Naive thymus-derived CD4-positive, alpha-beta T cell (primary cell): ENCODE results near the gene PACRG. TPM values are rescaled to one million over a fixed set of nuclear protein-coding genes. Genes with fewer than 3 reads are reported as not detected.

Source experiments
- ATAC-seq: fragments of 150-1000 bp; cut with Tn5 transposase; 2 replicates; pipeline ENCODE4 v1.10.0; 2021; ENCODE audit warnings: mild to moderate bottlenecking, moderate library complexity
- CTCF ChIA-PET: fragments of 350-600 bp; sonication (Branson Sonifier 250); formaldehyde crosslinking; loops from one replicate; lab custom pipeline; 2021; ENCODE audit warnings: antibody characterized with exemption; lab: Charles Lee
- POLR2A ChIA-PET: fragments of 350-600 bp; sonication (Branson Sonifier 250); formaldehyde crosslinking; loops from one replicate; lab custom pipeline; 2021; ENCODE audit warnings: antibody characterized with exemption, inconsistent platforms; lab: Charles Lee
- DNase-seq, 9 donors: peaks; one replicate each; pipeline versions ENCODE4 v3.0.0 to v3.0.0-alpha.2; 2020 to 2022; ENCODE audit warnings: mixed read lengths in 1 of 9
- H3K27ac ChIP-seq: one replicate; pipeline ENCODE4 v1.7.0; 2013; ENCODE audit warnings: mild to moderate bottlenecking, low read depth, low read length, moderate library complexity
- H3K27me3 ChIP-seq, 2 donors: one replicate each; pipeline ENCODE4 v1.7.0; 2013; ENCODE audit warnings: low read length in 2 of 2, mild to moderate bottlenecking in 2 of 2, moderate library complexity in 2 of 2; ENCODE audit not compliant: control insufficient read depth in 2 of 2, insufficient read depth in 2 of 2
- H3K36me3 ChIP-seq, 3 experiments: 1 replicate in 2 of 3; 2 replicates in 1 of 3; pipeline ENCODE4 v1.7.0; 2013; ENCODE audit warnings: low read length in 3 of 3, mild to moderate bottlenecking in 3 of 3, moderate library complexity in 1 of 3; ENCODE audit not compliant: insufficient read depth in 3 of 3, control insufficient read depth in 2 of 3
- H3K4me1 ChIP-seq, 2 donors: one replicate each; pipeline ENCODE4 v1.7.0; 2013; ENCODE audit warnings: low read length in 2 of 2, mild to moderate bottlenecking in 2 of 2, moderate library complexity in 1 of 2; ENCODE audit not compliant: control insufficient read depth in 2 of 2, insufficient read depth in 2 of 2
- H3K4me3 ChIP-seq: 2 replicates; pipeline ENCODE4 v1.7.0; 2013; ENCODE audit warnings: mild to moderate bottlenecking, low read length
- H3K9me3 ChIP-seq, 3 experiments: 1 replicate in 2 of 3; 2 replicates in 1 of 3; pipeline ENCODE4 v1.7.0; 2013; ENCODE audit warnings: low read length in 3 of 3; ENCODE audit not compliant: control insufficient read depth in 2 of 3
- H3K27ac Mint-ChIP-seq, 9 donors: one replicate each; pipeline ENCODE4 v1.8.0; 2020 to 2022; ENCODE audit warnings: mixed read lengths in 9 of 9, mild to moderate bottlenecking in 8 of 9, moderate library complexity in 5 of 9, inconsistent platforms in 2 of 9
- H3K27me3 Mint-ChIP-seq, 5 donors: one replicate each; pipeline ENCODE4 v1.8.0; 2021 to 2022; ENCODE audit warnings: mixed read lengths in 5 of 5, mild to moderate bottlenecking in 1 of 5
- H3K36me3 Mint-ChIP-seq, 5 donors: one replicate each; pipeline ENCODE4 v1.8.0; 2020 to 2022; ENCODE audit warnings: mixed read lengths in 5 of 5, mild to moderate bottlenecking in 3 of 5, inconsistent platforms in 1 of 5
- H3K4me1 Mint-ChIP-seq, 7 donors: one replicate each; pipeline ENCODE4 v1.8.0; 2020 to 2022; ENCODE audit warnings: mixed read lengths in 7 of 7, mild to moderate bottlenecking in 3 of 7, inconsistent platforms in 1 of 7
- H3K4me3 Mint-ChIP-seq, 10 donors: one replicate each; pipeline ENCODE4 v1.8.0; 2020 to 2022; ENCODE audit warnings: mild to moderate bottlenecking in 10 of 10, mixed read lengths in 10 of 10, moderate library complexity in 6 of 10, inconsistent platforms in 2 of 10
- H3K9me3 Mint-ChIP-seq, 11 donors: one replicate each; pipeline ENCODE4 v1.8.0; 2020 to 2022; ENCODE audit warnings: mixed read lengths in 11 of 11, mild to moderate bottlenecking in 4 of 11, inconsistent platforms in 1 of 11, moderate library complexity in 1 of 11
- intact Hi-C, 2 donors: fragments of 100-400 bp; cut with micrococcal nuclease; formaldehyde crosslinking; loops; one replicate each; pipeline ENCODE4 v1.15.1; 2023
- polyA plus RNA-seq, 2 donors: library from polyadenylated mRNA; unstranded; fragments of 300-500 nt; fragmentation: Illumina TruSeq; gene quantifications; one replicate each; pipeline ENCODE4 v1.2.3, GENCODE V29; 2021
- total RNA-seq, 6 experiments: library from RNA in 5 of 6; stranded (reverse) in 5 of 6; gene quantifications; 1 replicate in 5 of 6; 2 replicates in 1 of 6; pipeline ENCODE4 v1.2.3 and lab custom pipeline; 2021 to 2026

The PACRG gene
- total and polyA plus RNA-seq, 7 experiments from 2014 or later, result 0.89 to 2.2 (median 1.5) TPM; not detected in 1

GRCh38 chr6:162683135-162683534 lies 44.6 kb upstream of the PACRG start:
- ChIA-PET CTCF (no interaction called here), POLR2A (no interaction called here)
- H3K27ac Mint-ChIP-seq, result no peak overlapping the region
- ATAC-seq (no peak), DNase-seq (no peak)
- Histone ChIP-seq H3K9me3 (no peaks in the 10 kb centered on the region), H3K4me3 (no peak overlapping the region), H3K36me3 (no peaks in the 10 kb centered on the region), H3K27me3 (no peaks in the 10 kb centered on the region), H3K27ac (no peak overlapping the region), H3K4me1 (no peaks in the 10 kb centered on the region)
- H3K36me3 Mint-ChIP-seq, result peaks cover 0 to 8% (median 4%) of the 10 kb centered on the region in 5 donors
- intact Hi-C loops, result no loop called here
- no peaks in the 10 kb centered on the region for H3K27me3 Mint-ChIP-seq
- H3K4me3 Mint-ChIP-seq, result no peak overlapping the region
- peaks cover 0 to 4% (median 2%) of the 10 kb centered on the region in 11 donors for H3K9me3 Mint-ChIP-seq
- no peaks in the 10 kb centered on the region for H3K4me1 Mint-ChIP-seq

DNA sequence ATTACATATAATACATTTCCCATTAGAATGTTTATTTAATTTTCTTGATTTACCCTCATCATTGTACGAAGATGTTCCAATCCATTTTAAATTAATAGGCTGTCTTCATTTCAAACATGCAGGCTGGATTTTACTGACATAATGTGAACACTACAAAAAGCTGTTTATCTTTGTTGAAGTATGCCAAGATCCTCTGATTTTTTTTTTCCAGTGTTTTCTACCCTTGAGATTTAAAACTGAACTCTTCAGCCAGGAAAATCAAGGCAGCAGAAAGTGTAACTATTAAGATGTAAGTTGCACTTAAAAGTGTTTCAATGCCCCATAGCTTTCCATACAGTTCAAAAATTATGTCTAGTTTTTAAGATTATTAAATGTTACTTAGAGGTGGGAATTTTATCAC lies 43.7 kb upstream of the PACRG start:
- H3K4me3 ChIP-seq, result no peak overlapping the region
- DNase-seq (no peak), ATAC-seq (no peak)
- Mint-ChIP-seq H3K27me3 (no peaks in the 10 kb centered on the region), H3K9me3 (peaks cover 0 to 4% (median 2%) of the 10 kb centered on the region in 11 donors), H3K36me3 (peaks cover 0 to 8% (median 4%) of the 10 kb centered on the region in 5 donors), H3K27ac (no peak overlapping the region), H3K4me3 (no peak overlapping the region), H3K4me1 (peaks cover 0 to 3% (median 0%) of the 10 kb centered on the region in 7 donors)
- H3K27me3 ChIP-seq, result no peaks in the 10 kb centered on the region
- H3K36me3 ChIP-seq, result no peaks in the 10 kb centered on the region
- intact Hi-C loops, result no loop called here
- H3K9me3 ChIP-seq, result no peaks in the 10 kb centered on the region
- ChIA-PET POLR2A (no interaction called here), CTCF (no interaction called here)
- no peaks in the 10 kb centered on the region for H3K4me1 ChIP-seq
- H3K27ac ChIP-seq, result no peak overlapping the region

GRCh38 chr6:162684961-162685360 lies 42.8 kb upstream of the PACRG start:
- intact Hi-C loops, result no loop called here
- H3K27me3 Mint-ChIP-seq, result no peaks in the 10 kb centered on the region
- ChIA-PET POLR2A (no interaction called here), CTCF (no interaction called here)
- no peaks in the 10 kb centered on the region for H3K27me3 ChIP-seq
- no peaks in the 10 kb centered on the region for H3K4me1 ChIP-seq
- H3K36me3 ChIP-seq, result no peaks in the 10 kb centered on the region
- H3K4me3 Mint-ChIP-seq, result no peak overlapping the region
- ATAC-seq (no peak), DNase-seq (no peak)
- no peak overlapping the region for H3K27ac Mint-ChIP-seq
- H3K4me3 ChIP-seq, result no peak overlapping the region
- H3K4me1 Mint-ChIP-seq, result peaks cover 0 to 4% (median 0%) of the 10 kb centered on the region in 7 donors
- H3K9me3 Mint-ChIP-seq, result peaks cover 0 to 4% (median 2%) of the 10 kb centered on the region in 11 donors
- no peaks in the 10 kb centered on the region for H3K9me3 ChIP-seq
- H3K36me3 Mint-ChIP-seq, result peaks cover 0 to 8% (median 4%) of the 10 kb centered on the region in 5 donors
- H3K27ac ChIP-seq, result no peak overlapping the region

DNA sequence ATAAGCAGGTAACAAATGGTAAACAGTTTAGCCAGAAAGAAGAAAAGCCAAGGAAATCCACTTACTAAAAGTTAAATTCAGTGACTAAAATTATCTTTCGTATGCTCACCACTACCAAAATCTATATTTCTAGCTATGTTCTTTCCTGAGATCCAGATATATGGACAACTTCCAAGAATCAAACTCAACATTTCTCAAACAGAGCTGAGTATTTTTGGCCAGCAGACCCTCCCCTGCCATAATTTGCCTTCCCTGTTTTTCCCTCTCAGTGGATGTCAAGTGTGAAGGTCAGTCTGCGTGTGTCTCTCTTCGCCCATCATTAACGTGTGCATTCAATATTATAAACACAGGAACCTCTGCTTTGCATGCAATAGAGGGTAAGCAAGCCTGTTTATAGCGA lies 42.2 kb upstream of the PACRG start:
- no peak overlapping the region for H3K27ac ChIP-seq
- peaks cover 0 to 8% (median 4%) of the 10 kb centered on the region in 5 donors for H3K36me3 Mint-ChIP-seq
- H3K27ac Mint-ChIP-seq, result no peak overlapping the region
- no peaks in the 10 kb centered on the region for H3K27me3 Mint-ChIP-seq
- no peaks in the 10 kb centered on the region for H3K36me3 ChIP-seq
- no peaks in the 10 kb centered on the region for H3K4me1 ChIP-seq
- H3K9me3 ChIP-seq, result no peaks in the 10 kb centered on the region
- peaks cover 0 to 4% (median 0%) of the 10 kb centered on the region in 7 donors for H3K4me1 Mint-ChIP-seq
- ChIA-PET CTCF (no interaction called here), POLR2A (no interaction called here)
- DNase-seq (no peak), ATAC-seq (no peak)
- no peaks in the 10 kb centered on the region for H3K27me3 ChIP-seq
- no peak overlapping the region for H3K4me3 Mint-ChIP-seq
- peaks cover 0 to 4% (median 2%) of the 10 kb centered on the region in 11 donors for H3K9me3 Mint-ChIP-seq
- H3K4me3 ChIP-seq, result no peak overlapping the region
- intact Hi-C loops, result no loop called here

- no peak overlapping the region for H3K4me3 ChIP-seq
- Mint-ChIP-seq H3K27me3 (no peaks in the 10 kb centered on the region), H3K4me1 (peaks cover 0 to 4% (median 0%) of the 10 kb centered on the region in 7 donors), H3K9me3 (peaks cover 0 to 2% (median 0%) of the 10 kb centered on the region in 11 donors), H3K36me3 (peaks cover 0 to 7% (median 0%) of the 10 kb centered on the region in 5 donors), H3K4me3 (no peak overlapping the region), H3K27ac (no peak overlapping the region)
- no peak overlapping the region for H3K27ac ChIP-seq
- H3K9me3 ChIP-seq, result no peaks in the 10 kb centered on the region
- no peaks in the 10 kb centered on the region for H3K36me3 ChIP-seq
- ChIA-PET CTCF (no interaction called here), POLR2A (no interaction called here)
- H3K4me1 ChIP-seq, result no peaks in the 10 kb centered on the region
- no peak for ATAC-seq
- intact Hi-C loops, result no loop called here
- no peaks in the 10 kb centered on the region for H3K27me3 ChIP-seq
- no peak for DNase-seq
These were observed 38.9 kb upstream of the PACRG start for GRCh38 chr6:162688751-162689345.

DNA sequence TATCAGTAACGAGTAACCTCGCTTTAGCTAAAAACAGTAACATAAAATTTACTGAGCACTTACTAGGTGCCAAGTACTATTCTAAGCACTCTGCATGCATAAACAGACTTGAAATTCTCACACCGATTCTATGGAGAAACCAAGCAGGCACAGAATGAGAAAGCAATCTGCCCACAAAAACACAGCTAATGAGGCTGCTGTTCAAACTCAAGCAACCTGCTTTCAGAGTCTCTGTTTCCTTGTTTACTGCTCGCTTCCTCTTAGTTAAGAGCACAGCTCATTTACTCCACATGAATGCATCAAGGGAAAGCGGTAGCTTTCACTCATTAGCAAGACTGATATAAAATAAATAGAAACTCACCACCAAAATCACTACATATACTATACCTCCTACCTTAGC lies 37.6 kb upstream of the PACRG start:
- ChIA-PET POLR2A (no interaction called here), CTCF (no interaction called here)
- H3K4me1 Mint-ChIP-seq, result peaks cover 0 to 4% (median 0%) of the 10 kb centered on the region in 7 donors
- Histone ChIP-seq H3K9me3 (no peaks in the 10 kb centered on the region), H3K36me3 (no peaks in the 10 kb centered on the region), H3K4me3 (no peak overlapping the region), H3K27ac (no peak overlapping the region), H3K4me1 (no peaks in the 10 kb centered on the region), H3K27me3 (no peaks in the 10 kb centered on the region)
- H3K9me3 Mint-ChIP-seq, result peaks cover 0 to 2% (median 0%) of the 10 kb centered on the region in 11 donors
- no peak for ATAC-seq
- no peak overlapping the region for H3K4me3 Mint-ChIP-seq
- H3K36me3 Mint-ChIP-seq, result peaks cover 0 to 7% (median 0%) of the 10 kb centered on the region in 5 donors
- no peak overlapping the region for H3K27ac Mint-ChIP-seq
- intact Hi-C loops, result no loop called here
- H3K27me3 Mint-ChIP-seq, result no peaks in the 10 kb centered on the region
- no peak for DNase-seq

DNA sequence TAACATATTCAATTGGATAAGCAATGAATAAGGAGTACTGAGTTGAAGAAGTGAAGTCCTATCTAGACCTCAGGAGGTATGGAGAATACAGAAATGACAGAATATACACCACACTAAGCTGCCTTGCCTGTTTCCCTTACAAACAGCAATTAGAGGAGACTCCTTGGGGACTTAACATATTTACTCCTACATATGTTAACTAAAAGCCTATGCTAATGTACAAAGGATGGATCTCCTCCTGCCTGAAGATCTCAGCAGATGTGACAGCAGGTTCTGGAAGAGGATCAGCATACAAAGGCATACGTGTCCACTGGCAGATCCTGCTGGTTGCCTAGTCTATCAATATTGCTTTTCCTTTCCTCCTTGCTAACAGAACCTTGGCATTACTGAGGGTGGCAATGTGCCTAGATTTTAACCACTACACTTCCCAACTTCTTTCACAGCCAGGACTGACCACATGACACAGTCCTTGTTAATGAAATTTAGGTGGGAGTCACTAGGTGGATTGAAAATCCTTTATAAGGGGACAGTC lies 29.8 kb upstream of the PACRG start:
- peaks cover 0 to 5% (median 0%) of the 10 kb centered on the region in 7 donors for H3K4me1 Mint-ChIP-seq
- POLR2A ChIA-PET, result no interaction called here
- CTCF ChIA-PET, result no interaction called here

More for the DNA sequence above, 29.8 kb upstream of the PACRG start:
- Mint-ChIP-seq H3K36me3 (peaks cover 0 to 9% (median 0%) of the 10 kb centered on the region in 5 donors), H3K4me3 (no peak overlapping the region), H3K27ac (no peak overlapping the region), H3K9me3 (no peaks in the 10 kb centered on the region), H3K27me3 (no peaks in the 10 kb centered on the region)
- no peaks in the 10 kb centered on the region for H3K27me3 ChIP-seq
- no peak overlapping the region for H3K27ac ChIP-seq
- ATAC-seq, result no peak
- H3K4me1 ChIP-seq, result no peaks in the 10 kb centered on the region
- no peak for DNase-seq
- intact Hi-C loops, result no loop called here
- no peak overlapping the region for H3K4me3 ChIP-seq
- H3K36me3 ChIP-seq, result no peaks in the 10 kb centered on the region
- no peaks in the 10 kb centered on the region for H3K9me3 ChIP-seq
